Esophagus squamous epithelium (tissue), 4 donors: ENCODE results near the gene ATF5.

ENCODE experiments used
- POLR2A ChIP-seq, 4 donors: fragments of 450-650 bp; IDR thresholded peaks; one replicate each; pipeline ENCODE4 v1.6.1; 2017; ENCODE audit warnings: antibody characterized with exemption in 4 of 4, mild to moderate bottlenecking in 4 of 4, moderate library complexity in 3 of 4
- TF ChIP-seq, protein P1 (sequence below), 6 experiments: fragments of 450-650 bp in 4 of 6; fragments of 200-600 bp in 2 of 6; sonication (generic) in 2 of 6; IDR thresholded peaks; one replicate each; pipeline ENCODE4 v1.5.1; 2016 to 2019; ENCODE audit warnings: antibody characterized with exemption in 6 of 6, mild to moderate bottlenecking in 4 of 6, moderate library complexity in 4 of 6

DNA sequence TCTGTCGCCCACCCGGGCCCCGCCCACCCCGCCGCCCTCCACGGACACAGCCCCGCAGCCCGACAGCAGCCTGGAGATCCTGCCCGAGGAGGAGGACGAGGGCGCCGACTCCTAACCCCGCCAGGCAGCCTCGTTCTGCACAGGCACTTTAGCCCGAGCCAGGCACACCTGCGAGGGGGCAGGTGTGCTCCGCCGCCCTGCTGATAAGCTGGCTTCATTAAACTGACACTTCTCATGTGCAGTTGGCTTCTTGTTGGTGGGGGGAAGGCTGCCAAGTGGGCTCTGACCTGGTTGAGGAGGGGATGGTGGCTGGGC lies 40.5 kb upstream of the ATF5 start:
- TF ChIP-seq, protein P1, sequence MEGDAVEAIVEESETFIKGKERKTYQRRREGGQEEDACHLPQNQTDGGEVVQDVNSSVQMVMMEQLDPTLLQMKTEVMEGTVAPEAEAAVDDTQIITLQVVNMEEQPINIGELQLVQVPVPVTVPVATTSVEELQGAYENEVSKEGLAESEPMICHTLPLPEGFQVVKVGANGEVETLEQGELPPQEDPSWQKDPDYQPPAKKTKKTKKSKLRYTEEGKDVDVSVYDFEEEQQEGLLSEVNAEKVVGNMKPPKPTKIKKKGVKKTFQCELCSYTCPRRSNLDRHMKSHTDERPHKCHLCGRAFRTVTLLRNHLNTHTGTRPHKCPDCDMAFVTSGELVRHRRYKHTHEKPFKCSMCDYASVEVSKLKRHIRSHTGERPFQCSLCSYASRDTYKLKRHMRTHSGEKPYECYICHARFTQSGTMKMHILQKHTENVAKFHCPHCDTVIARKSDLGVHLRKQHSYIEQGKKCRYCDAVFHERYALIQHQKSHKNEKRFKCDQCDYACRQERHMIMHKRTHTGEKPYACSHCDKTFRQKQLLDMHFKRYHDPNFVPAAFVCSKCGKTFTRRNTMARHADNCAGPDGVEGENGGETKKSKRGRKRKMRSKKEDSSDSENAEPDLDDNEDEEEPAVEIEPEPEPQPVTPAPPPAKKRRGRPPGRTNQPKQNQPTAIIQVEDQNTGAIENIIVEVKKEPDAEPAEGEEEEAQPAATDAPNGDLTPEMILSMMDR (IDR thresholded peaks at IDR 0.05): no peak
- no peak for TF ChIP-seq POLR2A (IDR thresholded peaks at IDR 0.05)
